AG09319 (cell line): ENCODE measurements around the gene PERM1.

ENCODE experiments used
- DNase-seq: peaks from one replicate; pipeline ENCODE4 v3.0.0-alpha.2; 2010; ENCODE audit warnings: low read depth; ENCODE audit errors: extremely low read depth
- CTCF ChIP-seq: IDR thresholded peaks from 2 replicates; pipeline ENCODE4 v1.5.1; 2011; ENCODE audit warnings: low read depth, mild to moderate bottlenecking, inconsistent platforms, low read length, moderate library complexity

The PERM1 gene

GRCh38 chr1:969260-969855 lies 12.5 kb downstream of the PERM1 start:
- no peak for TF ChIP-seq CTCF
- no peak for DNase-seq

- DNase-seq: no peak
- no peak for TF ChIP-seq CTCF
Observed at GRCh38 chr1:967466-968343, 14.2 kb downstream of the PERM1 start.

DNA sequence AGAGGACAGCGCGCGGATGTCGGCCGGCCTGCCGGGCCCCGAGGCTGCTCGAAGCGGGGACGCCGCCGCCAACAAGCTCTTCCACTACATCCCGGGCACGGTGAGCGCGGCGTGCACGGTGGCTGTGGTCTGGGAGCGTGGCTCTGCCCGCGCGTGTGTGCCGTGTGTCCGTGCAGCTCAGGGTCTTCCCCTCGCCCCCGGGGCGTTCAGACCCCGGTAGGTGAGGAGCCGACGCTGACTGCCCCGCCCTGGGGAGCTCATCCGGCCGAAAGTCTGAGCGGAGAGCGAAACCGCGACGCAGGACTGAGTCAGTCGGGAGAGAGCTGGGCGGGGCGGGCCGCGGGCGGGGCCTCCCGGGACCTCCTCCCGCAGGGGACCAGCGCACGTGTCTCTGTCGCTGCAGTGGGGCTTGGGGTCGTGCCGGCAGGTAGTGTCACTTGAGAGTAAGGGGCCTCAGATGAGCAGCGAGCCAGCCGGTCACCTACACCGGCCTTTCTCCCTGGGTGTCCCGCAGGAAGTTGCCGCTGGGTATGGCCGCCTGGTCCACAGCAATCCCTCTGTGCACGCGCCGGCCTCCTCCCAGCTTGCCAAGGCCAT lies 15.1 kb downstream of the PERM1 start:
- TF ChIP-seq CTCF: no peak
- no peak for DNase-seq

DNA sequence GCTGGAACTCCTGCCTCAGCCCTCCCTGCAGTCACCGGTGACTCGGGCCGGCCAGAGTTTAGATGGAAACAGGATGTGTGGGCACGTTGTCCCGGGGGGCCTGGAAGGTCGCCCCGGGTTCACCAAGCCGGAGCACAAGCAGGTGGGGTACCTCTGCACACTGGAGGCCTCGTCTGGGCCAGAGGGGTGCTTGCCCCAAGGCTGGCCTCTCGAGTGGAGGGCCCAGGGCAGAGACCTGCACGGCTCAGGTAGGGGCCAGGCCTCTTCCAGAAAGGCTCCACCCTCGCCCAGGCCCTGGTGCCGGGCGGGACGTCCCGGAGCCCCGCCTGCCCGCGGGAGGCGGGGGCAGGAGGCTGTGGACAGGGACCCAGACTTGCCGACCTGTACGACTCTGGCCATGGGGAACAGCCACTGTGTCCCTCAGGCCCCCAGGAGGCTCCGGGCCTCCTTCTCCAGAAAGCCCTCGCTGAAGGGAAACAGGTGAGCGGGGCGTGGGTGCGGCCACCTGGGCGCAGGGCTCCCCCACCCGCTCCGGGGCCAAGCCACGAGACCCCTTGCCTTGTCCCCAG lies 15.7 kb downstream of the PERM1 start, which contains the start of gene PLEKHN1:
PLEKHN1 (plus strand) TSS at position 348 of the 569 bp plus-strand sequence; CDS start at position 398, 50 bp downstream.
- no peak for DNase-seq
- TF ChIP-seq CTCF: no peak

GRCh38 chr1:965526-966134 lies 16.3 kb downstream of the PERM1 start:
- DNase-seq: no peak
- TF ChIP-seq CTCF: no peak

GRCh38 chr1:964691-965525 lies 17.0 kb downstream of the PERM1 start:
- DNase-seq: no peak
- no peak for TF ChIP-seq CTCF
